Prostate gland (tissue), 2 donors: Measurements from ENCODE around the gene LIN37.

Experiments
- POLR2A ChIP-seq: fragments of 450-650 bp; IDR thresholded peaks from one replicate; pipeline ENCODE4 v1.6.1; 2016; ENCODE audit warnings: antibody characterized with exemption, mild to moderate bottlenecking
- POLR2AphosphoS5 ChIP-seq: sonication (generic); formaldehyde crosslinking; IDR thresholded peaks from one replicate; pipeline ENCODE4 v1.6.1; 2017; ENCODE audit warnings: antibody characterized with exemption
- TF ChIP-seq, protein P1 (sequence below), 4 experiments: fragments of 200-600 bp in 2 of 4; fragments of 450-650 bp in 2 of 4; sonication (generic) in 2 of 4; IDR thresholded peaks; 1 replicate in 3 of 4; 2 replicates in 1 of 4; pipeline ENCODE4 v1.5.1; 2016 to 2019; ENCODE audit warnings: antibody characterized with exemption in 4 of 4, mild to moderate bottlenecking in 2 of 4, moderate library complexity in 2 of 4

DNA sequence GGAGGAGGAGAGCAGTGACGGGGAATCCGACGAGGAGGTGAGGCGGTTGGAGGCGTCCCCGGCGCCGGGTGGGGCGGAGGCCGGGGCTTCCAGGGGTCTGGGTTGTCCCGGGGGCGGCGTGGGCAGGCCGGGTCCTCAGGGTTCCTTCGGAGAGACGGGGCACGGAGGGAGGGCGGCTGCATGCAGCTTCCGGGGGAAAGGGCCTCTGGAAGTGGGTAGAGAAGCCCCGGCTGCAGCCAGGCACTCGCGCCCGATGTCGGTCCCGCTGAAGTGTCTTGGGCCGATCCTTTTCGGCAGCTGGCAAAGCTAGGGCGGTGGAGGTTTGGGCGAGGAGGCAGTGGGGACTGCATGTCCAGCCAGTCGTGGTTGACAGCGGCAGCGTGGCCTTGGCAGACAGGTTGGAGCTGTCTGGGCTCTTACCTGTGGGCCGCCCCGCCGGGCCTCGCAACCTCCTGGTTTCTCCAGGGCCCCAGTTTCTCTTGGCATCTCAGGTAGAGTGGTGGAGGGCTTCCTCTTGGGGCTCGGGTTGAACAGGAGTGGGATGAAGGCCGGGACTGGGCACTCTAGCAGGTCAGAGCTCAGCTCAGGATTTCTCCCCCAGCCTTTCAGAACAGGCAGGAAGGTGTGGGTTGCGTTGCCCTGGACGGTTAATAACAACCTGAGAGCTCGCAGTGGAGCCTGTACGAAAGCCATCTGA lies 29.9 kb upstream of the LIN37 start:
- TF ChIP-seq, protein P1, sequence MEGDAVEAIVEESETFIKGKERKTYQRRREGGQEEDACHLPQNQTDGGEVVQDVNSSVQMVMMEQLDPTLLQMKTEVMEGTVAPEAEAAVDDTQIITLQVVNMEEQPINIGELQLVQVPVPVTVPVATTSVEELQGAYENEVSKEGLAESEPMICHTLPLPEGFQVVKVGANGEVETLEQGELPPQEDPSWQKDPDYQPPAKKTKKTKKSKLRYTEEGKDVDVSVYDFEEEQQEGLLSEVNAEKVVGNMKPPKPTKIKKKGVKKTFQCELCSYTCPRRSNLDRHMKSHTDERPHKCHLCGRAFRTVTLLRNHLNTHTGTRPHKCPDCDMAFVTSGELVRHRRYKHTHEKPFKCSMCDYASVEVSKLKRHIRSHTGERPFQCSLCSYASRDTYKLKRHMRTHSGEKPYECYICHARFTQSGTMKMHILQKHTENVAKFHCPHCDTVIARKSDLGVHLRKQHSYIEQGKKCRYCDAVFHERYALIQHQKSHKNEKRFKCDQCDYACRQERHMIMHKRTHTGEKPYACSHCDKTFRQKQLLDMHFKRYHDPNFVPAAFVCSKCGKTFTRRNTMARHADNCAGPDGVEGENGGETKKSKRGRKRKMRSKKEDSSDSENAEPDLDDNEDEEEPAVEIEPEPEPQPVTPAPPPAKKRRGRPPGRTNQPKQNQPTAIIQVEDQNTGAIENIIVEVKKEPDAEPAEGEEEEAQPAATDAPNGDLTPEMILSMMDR (IDR thresholded peaks at IDR 0.05) = no peak
- no peak for TF ChIP-seq POLR2A
- no peak for TF ChIP-seq POLR2AphosphoS5
